ENCODE results near the gene MVB12A.

Gene MVB12A

DNA sequence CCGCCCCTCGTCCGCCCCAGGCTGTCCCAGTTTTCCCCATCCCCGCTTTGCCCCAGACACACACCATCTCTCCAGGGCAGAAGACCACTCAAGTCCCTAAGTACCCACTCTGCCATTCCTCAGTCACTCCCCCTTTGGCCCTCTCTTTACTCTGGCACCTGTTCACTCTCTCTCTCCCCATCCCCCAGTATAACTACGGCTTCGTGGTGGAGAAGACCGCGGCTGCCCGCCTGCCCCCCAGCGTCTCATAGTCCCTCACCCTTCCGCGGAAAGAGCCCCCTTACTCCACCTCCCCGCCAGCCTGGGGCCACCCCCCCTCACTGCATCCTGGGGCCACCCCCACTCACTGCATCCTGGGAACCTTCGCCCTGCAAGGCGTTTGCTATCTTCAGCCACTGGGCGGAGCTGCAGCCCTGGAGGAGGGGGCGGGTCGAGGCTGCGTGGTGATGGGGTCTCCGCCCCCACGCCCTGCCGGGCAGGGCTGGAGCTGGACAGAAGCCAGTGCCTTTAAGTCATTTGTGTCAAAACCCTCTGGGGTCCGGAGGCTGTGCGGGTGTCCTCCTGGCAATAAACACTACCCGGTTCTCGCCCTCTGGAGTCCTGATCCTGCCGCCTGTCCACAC is 5.0 kb downstream of the MVB12A start:
- no peaks in the 10 kb centered on the region for H3K4me1 ChIP-seq (ENCODE audit: insufficient read depth, poor library complexity, severe bottlenecking)
- DNase-seq (ENCODE audit: low spot score) (no peak), ATAC-seq (ENCODE audit: low read depth) (peak; percentile 40; the same call in 1 of the 3 replicates)

GRCh38 chr19:17429641-17430113 is 9.8 kb downstream of the MVB12A start:
- Histone ChIP-seq H3K4me3 (ENCODE audit: severe bottlenecking) (no peak overlapping the region), H3K27ac (ENCODE audit: poor library complexity, severe bottlenecking) (no peak overlapping the region), H3K36me3 (ENCODE audit: low read depth) (no peaks in the 10 kb centered on the region), H3K9me3 (ENCODE audit: severe bottlenecking) (no peaks in the 10 kb centered on the region), H3K4me1 (ENCODE audit: insufficient read depth, poor library complexity, severe bottlenecking) (no peaks in the 10 kb centered on the region), H3K27me3 (ENCODE audit: insufficient read depth, poor library complexity, severe bottlenecking) (no peaks in the 10 kb centered on the region)
- no peak for DNase-seq (ENCODE audit: low spot score)
- TF ChIP-seq CTCF (IDR thresholded peaks at IDR 0.05; ENCODE audit: poor library complexity, severe bottlenecking): no peak
- ATAC-seq (ENCODE audit: low read depth): peak; percentile 23; the same call in 1 of the 3 replicates

More for the DNA sequence above, 5.0 kb downstream of the MVB12A start:
- no peaks in the 10 kb centered on the region for H3K9me3 ChIP-seq (ENCODE audit: severe bottlenecking)
- no peaks in the 10 kb centered on the region for H3K27me3 ChIP-seq (ENCODE audit: insufficient read depth, poor library complexity, severe bottlenecking)
- H3K27ac ChIP-seq (ENCODE audit: poor library complexity, severe bottlenecking): no peak overlapping the region
- H3K36me3 ChIP-seq (ENCODE audit: low read depth): peaks cover 22% of the 10 kb centered on the region
- no peak overlapping the region for H3K4me3 ChIP-seq (ENCODE audit: severe bottlenecking)
- TF ChIP-seq CTCF (IDR thresholded peaks at IDR 0.05; ENCODE audit: poor library complexity, severe bottlenecking): peak; percentile 32

- ATAC-seq (ENCODE audit: low read depth): no peak
- no peak for TF ChIP-seq CTCF (IDR thresholded peaks at IDR 0.05; ENCODE audit: poor library complexity, severe bottlenecking)
- H3K27ac ChIP-seq (ENCODE audit: poor library complexity, severe bottlenecking): no peak overlapping the region
Observed at GRCh38 chr19:17431417-17431816, 11.6 kb downstream of the MVB12A start.

GRCh38 chr19:17435218-17435617 is 15.4 kb downstream of the MVB12A start:
- Histone ChIP-seq H3K4me3 (ENCODE audit: severe bottlenecking) (no peak overlapping the region), H3K9me3 (ENCODE audit: severe bottlenecking) (no peaks in the 10 kb centered on the region), H3K36me3 (ENCODE audit: low read depth) (no peaks in the 10 kb centered on the region), H3K27me3 (ENCODE audit: insufficient read depth, poor library complexity, severe bottlenecking) (no peaks in the 10 kb centered on the region), H3K4me1 (ENCODE audit: insufficient read depth, poor library complexity, severe bottlenecking) (no peaks in the 10 kb centered on the region), H3K27ac (ENCODE audit: poor library complexity, severe bottlenecking) (no peak overlapping the region)
- TF ChIP-seq CTCF (IDR thresholded peaks at IDR 0.05; ENCODE audit: poor library complexity, severe bottlenecking): no peak
- ATAC-seq (ENCODE audit: low read depth) (no peak), DNase-seq (ENCODE audit: low spot score) (no peak)

More at GRCh38 chr19:17431417-17431816, 11.6 kb downstream of the MVB12A start:
- no peaks in the 10 kb centered on the region for H3K9me3 ChIP-seq (ENCODE audit: severe bottlenecking)
- DNase-seq (ENCODE audit: low spot score): no peak
- H3K36me3 ChIP-seq (ENCODE audit: low read depth): no peaks in the 10 kb centered on the region
- H3K27me3 ChIP-seq (ENCODE audit: insufficient read depth, poor library complexity, severe bottlenecking): no peaks in the 10 kb centered on the region
- H3K4me3 ChIP-seq (ENCODE audit: severe bottlenecking): no peak overlapping the region
- no peaks in the 10 kb centered on the region for H3K4me1 ChIP-seq (ENCODE audit: insufficient read depth, poor library complexity, severe bottlenecking)

Data from RWPE2 (cell line).